Measurements from ENCODE around the gene HSPA4.

- TF ChIP-seq, protein P1, sequence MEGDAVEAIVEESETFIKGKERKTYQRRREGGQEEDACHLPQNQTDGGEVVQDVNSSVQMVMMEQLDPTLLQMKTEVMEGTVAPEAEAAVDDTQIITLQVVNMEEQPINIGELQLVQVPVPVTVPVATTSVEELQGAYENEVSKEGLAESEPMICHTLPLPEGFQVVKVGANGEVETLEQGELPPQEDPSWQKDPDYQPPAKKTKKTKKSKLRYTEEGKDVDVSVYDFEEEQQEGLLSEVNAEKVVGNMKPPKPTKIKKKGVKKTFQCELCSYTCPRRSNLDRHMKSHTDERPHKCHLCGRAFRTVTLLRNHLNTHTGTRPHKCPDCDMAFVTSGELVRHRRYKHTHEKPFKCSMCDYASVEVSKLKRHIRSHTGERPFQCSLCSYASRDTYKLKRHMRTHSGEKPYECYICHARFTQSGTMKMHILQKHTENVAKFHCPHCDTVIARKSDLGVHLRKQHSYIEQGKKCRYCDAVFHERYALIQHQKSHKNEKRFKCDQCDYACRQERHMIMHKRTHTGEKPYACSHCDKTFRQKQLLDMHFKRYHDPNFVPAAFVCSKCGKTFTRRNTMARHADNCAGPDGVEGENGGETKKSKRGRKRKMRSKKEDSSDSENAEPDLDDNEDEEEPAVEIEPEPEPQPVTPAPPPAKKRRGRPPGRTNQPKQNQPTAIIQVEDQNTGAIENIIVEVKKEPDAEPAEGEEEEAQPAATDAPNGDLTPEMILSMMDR (conservative IDR thresholded peaks at IDR 0.05; ENCODE audit: low read depth, low read length): no peak
- TF ChIP-seq EZH2 (IDR thresholded peaks at IDR 0.05; ENCODE audit: borderline replicate concordance, low read depth, low read length, poor library complexity, severe bottlenecking): no peak
Observed at GRCh38 chr5:133129950-133130349, 78.1 kb downstream of the HSPA4 start.

All from A673 (cell line).